ENCODE data around the gene BEAN1.
"Not testable (repeated sequence)": the region's sequence is repeated elsewhere in the genome, so short reads cannot be mapped to it uniquely, and the experiment has no call there.

The BEAN1 gene

DNA sequence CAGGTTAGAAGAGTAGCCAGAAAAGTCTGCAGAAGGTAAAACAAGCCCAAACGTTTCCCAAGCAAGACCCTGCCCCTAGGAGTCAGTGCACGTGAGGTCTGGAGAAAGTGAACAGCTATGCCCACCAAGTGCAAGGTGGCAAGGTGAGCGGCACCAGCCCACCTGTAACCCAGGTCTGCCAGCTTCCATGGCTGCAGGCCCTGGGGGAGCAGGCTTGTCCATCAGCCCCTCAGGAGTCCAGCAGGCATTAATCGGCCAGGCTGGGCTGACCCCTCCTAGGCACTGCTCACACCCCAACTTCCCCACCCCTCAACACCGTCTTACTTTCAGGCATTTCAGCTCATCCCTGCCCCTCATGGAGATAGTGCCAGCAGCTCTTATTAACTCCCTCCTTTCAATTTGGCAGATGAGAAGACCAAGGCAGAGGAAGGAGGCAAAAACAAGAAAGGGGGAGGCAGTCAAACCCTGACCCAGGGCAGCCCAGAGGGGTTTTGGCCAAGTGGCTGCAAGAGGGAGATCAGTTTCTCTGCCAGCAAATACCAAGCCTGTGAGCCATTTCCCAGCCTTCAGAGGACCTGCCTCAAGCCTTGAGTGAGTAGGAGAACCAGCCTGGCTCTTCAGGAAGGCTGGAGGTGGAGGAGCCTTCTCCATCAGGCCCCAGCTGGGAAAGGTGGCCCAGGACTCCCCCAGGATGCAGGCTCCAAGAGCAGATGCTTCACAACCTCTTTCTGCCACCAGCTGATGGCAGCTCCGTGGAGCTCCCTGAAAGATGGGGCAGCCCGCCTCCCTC lies 14.7 kb downstream of the BEAN1 start:
- no peak for DNase-seq

DNA sequence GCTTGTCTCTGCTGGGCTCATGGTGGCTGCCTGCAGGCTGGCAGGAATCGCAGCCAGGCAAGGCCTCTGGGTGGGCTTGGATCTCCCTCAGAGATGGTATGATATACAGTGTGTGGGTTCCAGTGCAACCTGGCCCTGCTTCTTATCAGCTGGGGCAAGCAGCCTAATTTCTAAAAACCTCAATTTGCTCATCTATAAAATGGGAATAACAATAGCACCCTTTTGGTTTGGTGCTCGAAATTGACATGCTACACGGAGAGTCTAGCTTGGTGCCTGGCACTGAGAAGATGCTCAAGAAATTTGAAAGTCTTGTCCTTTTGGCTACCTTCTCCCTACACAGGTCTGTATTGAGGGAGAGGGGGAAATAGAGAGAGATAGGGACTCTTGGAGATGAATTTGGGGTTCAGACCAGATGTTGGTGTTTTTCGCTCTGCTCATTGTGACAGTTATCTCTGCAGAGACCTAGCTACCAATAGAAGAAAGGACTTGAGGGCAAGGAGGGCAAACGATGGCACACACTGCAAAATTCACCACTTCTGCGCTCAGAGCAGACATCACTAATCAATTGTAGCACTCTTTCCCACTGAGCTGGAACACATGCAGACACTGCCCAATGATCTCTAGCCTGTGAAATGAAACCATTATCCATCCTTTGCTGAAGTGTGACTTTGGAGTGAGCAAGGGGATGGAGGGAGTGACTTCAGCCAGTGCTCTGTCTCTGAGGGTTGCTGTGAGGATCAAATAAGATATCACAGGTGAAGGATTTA lies 15.6 kb downstream of the BEAN1 start:
- no peak for DNase-seq

GRCh38 chr16:66443269-66443652 lies 16.2 kb downstream of the BEAN1 start:
- no peak for DNase-seq

- DNase-seq = no peak
Observed at GRCh38 chr16:66444049-66444481, 17.0 kb downstream of the BEAN1 start.

DNA sequence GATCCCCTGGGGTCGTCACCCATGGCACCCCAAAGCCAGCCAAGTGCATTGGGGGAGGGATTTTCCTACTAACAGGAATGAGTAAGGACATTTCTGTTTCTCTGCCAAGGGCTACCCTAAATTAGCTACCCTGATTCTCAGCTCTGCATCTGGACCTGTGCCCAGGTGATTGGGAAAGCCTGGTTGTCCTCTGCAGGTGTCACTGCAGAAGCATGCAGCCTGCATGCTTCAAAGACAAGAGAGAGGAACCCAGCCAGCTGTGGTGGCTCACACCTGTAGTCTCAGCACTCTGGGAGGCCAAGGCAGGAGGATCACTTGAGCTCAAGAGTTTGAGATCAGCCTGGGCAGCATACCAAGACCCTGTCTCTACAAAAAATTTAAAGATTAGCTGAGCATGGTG lies 19.6 kb downstream of the BEAN1 start:
- no peak for DNase-seq

GRCh38 chr16:66447491-66447890 lies 20.4 kb downstream of the BEAN1 start:
- no peak for DNase-seq

DNA sequence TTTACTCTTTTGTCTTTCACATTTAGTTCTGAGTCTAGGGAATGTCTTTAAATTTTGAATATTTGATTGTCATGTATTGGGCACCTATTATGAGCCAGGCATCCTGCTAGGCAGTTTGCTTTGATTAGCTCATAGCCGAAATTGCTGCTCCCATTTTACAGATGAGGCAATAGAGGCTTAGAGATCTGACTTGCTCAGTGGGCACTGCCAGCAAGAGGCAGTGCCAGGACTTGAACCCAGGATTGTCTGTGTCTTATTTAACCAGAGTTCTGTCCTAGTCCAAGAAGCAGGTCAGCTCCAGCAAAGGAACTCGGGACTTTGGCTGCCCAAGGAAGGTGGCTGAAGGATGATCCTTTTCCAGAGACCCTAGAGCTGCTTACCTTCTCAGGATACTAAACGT lies 24.5 kb downstream of the BEAN1 start:
- DNase-seq = no peak

- DNase-seq = not testable (repeated sequence)
Observed at GRCh38 chr16:66453230-66453629, 26.1 kb downstream of the BEAN1 start.

- no peak for DNase-seq
Observed at GRCh38 chr16:66454751-66455150, 27.7 kb downstream of the BEAN1 start.

DNA sequence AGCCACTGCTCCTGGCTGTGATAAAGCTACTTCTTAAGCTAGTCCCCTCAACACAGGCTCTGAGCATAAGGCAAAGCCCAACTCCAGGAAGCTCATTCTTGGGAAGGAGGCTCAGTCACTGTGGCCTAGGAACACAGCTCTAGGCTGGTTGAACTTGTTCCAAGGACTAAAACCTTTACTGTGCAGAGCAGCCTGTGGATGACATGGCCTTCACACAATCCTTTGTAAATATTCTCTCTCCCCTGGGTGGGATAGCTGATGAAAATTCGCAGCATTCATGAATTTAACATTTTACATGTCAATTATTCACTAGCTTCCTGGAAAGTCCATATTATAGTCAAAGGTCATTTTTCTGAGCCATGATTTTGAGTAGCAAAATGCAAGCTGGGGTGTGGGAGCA lies 28.9 kb downstream of the BEAN1 start:
- no peak for DNase-seq

DNA sequence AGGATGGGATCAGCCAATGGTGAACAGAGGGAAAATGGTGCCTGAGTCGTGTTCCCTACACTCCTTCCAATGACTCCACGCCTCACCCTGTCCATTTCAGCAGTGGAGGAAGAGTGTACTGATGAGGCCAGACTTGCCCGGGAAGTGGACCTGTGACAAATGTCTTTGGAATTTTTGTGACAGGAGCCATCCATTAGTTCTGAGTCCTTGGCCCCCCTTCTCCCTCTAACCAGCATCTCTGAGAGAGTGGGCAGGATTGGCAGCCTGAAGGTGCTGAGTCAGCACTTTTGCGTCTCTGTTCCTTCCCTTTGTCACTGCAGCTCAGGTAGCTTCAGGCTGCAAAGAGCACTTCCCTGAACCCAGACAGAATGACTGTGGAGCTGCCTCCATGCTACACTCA lies 30.8 kb downstream of the BEAN1 start:
- DNase-seq = no peak

GRCh38 chr16:66458292-66458691 lies 31.2 kb downstream of the BEAN1 start:
- DNase-seq = no peak

DNA sequence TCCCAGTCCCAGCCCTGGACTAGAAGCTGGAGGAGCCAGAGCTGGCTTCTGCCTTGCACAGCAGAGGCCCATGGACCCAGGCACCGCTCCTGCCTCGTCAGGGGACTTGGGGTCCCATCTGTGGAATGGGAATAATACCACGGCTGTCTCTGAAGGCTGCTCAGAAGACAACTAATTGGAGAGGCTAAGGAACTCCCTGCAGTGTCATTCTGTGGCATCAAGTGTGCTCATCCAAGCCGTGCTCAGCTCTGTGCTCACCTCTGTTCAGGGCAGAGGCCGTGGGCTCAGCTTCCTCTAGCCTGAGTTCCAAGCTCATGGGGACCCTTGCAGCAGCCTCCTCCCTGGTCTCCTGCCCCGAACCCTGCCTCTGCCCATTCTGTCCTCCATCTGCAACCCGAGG lies 31.8 kb downstream of the BEAN1 start:
- no peak for DNase-seq

DNA sequence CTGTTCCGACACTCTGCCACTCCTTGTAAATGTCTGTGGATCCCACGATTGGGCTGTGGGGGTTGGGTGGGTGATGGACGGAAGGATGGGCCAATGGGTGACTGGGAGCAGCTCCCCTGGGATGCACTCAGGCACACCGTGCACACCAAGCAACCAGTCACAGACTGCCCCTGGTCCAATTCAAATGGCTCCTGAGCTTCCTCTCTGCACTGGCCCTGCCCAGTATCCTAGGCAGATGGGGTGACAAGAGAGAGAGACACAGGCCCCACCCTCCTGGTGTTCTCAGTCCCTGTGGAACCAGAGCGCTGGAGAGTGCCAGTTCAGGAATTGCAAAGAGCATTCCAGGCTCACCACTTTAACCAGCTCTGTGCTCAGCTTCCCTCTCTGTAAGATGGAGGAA lies 32.8 kb downstream of the BEAN1 start:
- no peak for DNase-seq

GRCh38 chr16:66460703-66461102 lies 33.6 kb downstream of the BEAN1 start:
- no peak for DNase-seq

GRCh38 chr16:66462912-66463311 lies 35.8 kb downstream of the BEAN1 start:
- no peak for DNase-seq

GRCh38 chr16:66465946-66466345 lies 38.9 kb downstream of the BEAN1 start:
- not testable (repeated sequence) for DNase-seq

GRCh38 chr16:66466636-66467035 lies 39.5 kb downstream of the BEAN1 start:
- DNase-seq = not testable (repeated sequence)

DNA sequence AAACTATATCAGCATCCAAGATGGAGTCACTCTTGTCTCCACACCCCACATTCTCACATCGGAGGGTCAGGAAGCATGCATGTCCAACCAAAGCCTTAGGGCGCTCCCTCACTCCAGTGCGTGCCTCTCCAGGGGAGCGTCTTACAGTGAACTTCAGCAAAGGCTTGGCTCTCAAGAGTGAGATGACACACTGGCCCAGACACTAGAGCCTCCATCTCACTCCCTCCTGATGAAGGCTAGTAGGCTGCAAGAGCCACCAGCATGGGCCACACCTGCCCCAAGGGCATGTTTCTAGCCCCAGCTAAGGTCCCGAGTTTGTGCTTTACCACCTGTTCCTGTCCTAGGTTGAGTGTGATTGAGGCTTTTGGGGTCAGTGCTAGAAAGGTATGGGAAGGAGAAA lies 40.5 kb downstream of the BEAN1 start:
- DNase-seq = no peak

- no peak for DNase-seq
Observed at GRCh38 chr16:66468321-66468965, 41.3 kb downstream of the BEAN1 start.

DNA sequence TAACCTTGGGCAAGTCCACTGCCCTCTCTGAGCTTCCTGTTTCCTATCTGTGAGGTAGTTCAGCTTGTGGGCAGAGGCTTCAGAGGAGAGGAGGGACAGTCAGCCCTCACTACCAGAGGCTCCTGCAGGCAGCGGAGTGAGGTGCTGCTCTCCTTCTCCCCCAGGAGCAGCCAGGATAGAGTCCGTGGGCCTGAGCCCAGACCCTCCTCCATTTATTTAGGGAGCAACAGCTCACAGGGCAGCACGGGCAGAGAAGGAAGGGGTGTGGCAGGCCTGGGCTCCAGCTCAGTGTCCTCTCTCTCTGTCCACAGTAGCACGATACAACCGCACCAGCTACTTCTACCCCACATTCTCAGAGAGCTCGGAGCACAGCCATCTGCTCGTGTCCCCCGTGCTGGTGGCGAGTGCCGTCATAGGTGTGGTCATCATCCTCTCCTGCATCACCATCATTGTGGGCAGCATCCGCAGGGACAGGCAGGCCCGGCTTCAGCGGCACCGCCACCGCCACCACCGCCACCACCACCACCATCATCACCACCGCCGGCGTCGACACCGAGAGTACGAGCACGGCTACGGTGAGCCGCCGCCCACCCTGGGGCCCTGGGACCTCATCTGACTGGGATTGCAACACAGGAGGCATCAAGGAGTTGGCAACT lies 42.3 kb downstream of the BEAN1 start:
- no peak for DNase-seq

- DNase-seq = no peak
Observed at GRCh38 chr16:66469947-66470546, 43.0 kb downstream of the BEAN1 start.

- DNase-seq = no peak
Observed at GRCh38 chr16:66470556-66470955, 43.5 kb downstream of the BEAN1 start.
